ENCODE data around the gene PTPRD. TPM values are rescaled to one million over a fixed set of nuclear protein-coding genes. Genes with fewer than 3 reads are reported as not detected.

The PTPRD gene
- total RNA-seq, 1 experiment from 2014 or later: 0.02 TPM

DNA sequence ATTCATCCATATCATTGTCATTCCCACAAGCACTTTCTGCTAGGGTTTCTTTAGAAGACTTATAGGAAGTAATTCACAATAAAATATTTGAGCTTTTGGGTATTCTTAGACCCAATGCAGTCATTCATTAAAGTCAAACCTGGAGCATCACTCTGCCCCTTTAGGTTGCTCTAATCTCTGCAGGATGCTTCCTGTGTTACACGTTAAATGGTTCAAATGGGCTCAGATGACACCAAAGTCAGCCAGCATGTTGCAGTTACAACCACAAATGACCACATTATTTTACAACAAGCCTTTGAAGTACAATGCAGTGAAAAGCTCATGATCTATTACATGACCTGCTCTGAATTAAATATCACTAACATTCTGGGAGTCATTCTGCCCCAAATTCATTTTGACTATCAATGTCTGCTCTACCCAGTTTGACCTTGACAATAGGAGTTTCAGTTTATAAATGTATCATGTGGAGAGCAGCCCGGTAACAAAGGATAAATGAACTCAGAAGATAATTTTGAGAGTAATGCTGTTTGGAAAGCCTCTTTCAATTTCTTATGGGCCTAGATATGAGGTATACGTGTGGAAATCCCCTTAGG, 2144.7 kb downstream of the PTPRD start:
- Histone ChIP-seq H3K9ac (ENCODE audit: low read length) (no peak overlapping the region), H3K9me2 (ENCODE audit: insufficient read depth) (no peaks in the 10 kb centered on the region), H3K9me3 (ENCODE audit: control insufficient read depth in 1 of 2, insufficient read depth in 1 of 2, low read depth in 1 of 2, low read length in 2 of 2) (peaks cover 4 to 26% of the 10 kb centered on the region in 2 experiments; a peak in 2 of 4 replicates), H4K20me1 (ENCODE audit: insufficient read depth) (no peaks in the 10 kb centered on the region), H3K79me2 (ENCODE audit: insufficient read depth, low read length) (no peaks in the 10 kb centered on the region), H3K4me2 (ENCODE audit: low read length) (no peak overlapping the region), H3K4me3 (replicated peaks in 1 of 2; ENCODE audit: low read depth in 1 of 2, low read length in 2 of 2) (no peak overlapping the region), H3K36me3 (ENCODE audit: control insufficient read depth in 1 of 2, insufficient read depth in 2 of 2, low read length in 2 of 2) (no peaks in the 10 kb centered on the region), H3K27me3 (ENCODE audit: insufficient read depth, low read length) (no peaks in the 10 kb centered on the region), H3K4me1 (ENCODE audit: control insufficient read depth in 1 of 2, insufficient read depth in 2 of 2, low read length in 2 of 2) (no peaks in the 10 kb centered on the region), H3K27ac (ENCODE audit: low read depth, low read length) (no peak overlapping the region), H2AFZ (ENCODE audit: low read depth, low read length, poor library complexity, severe bottlenecking) (no peak overlapping the region)
- CTCF ChIA-PET: no interaction called here
- POLR2A ChIA-PET: no interaction called here
- TF ChIP-seq POLR2AphosphoS5 (IDR thresholded peaks at IDR 0.05; ENCODE audit: low read depth, low read length) (no peak), EZH2 (IDR thresholded peaks at IDR 0.05) (no peak), EZH2phosphoT487 (IDR thresholded peaks at IDR 0.05; ENCODE audit: borderline replicate concordance) (no peak), RAD21 (IDR thresholded peaks at IDR 0.05; ENCODE audit: low read depth) (no peak), JUND (IDR thresholded peaks at IDR 0.05) (no peak), EGR1 (IDR thresholded peaks at IDR 0.05; ENCODE audit: low read depth) (no peak), FOSL1 (IDR thresholded peaks at IDR 0.05; ENCODE audit: low read depth) (no peak), SP1 (IDR thresholded peaks at IDR 0.05; ENCODE audit: low read depth) (no peak), ZNF274 (IDR thresholded peaks at IDR 0.05; ENCODE audit: low read depth, low read length) (no peak)
- TF ChIP-seq, protein P1, sequence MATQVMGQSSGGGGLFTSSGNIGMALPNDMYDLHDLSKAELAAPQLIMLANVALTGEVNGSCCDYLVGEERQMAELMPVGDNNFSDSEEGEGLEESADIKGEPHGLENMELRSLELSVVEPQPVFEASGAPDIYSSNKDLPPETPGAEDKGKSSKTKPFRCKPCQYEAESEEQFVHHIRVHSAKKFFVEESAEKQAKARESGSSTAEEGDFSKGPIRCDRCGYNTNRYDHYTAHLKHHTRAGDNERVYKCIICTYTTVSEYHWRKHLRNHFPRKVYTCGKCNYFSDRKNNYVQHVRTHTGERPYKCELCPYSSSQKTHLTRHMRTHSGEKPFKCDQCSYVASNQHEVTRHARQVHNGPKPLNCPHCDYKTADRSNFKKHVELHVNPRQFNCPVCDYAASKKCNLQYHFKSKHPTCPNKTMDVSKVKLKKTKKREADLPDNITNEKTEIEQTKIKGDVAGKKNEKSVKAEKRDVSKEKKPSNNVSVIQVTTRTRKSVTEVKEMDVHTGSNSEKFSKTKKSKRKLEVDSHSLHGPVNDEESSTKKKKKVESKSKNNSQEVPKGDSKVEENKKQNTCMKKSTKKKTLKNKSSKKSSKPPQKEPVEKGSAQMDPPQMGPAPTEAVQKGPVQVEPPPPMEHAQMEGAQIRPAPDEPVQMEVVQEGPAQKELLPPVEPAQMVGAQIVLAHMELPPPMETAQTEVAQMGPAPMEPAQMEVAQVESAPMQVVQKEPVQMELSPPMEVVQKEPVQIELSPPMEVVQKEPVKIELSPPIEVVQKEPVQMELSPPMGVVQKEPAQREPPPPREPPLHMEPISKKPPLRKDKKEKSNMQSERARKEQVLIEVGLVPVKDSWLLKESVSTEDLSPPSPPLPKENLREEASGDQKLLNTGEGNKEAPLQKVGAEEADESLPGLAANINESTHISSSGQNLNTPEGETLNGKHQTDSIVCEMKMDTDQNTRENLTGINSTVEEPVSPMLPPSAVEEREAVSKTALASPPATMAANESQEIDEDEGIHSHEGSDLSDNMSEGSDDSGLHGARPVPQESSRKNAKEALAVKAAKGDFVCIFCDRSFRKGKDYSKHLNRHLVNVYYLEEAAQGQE (IDR thresholded peaks at IDR 0.05; ENCODE audit: low read depth): no peak
- TF ChIP-seq, protein P2, sequence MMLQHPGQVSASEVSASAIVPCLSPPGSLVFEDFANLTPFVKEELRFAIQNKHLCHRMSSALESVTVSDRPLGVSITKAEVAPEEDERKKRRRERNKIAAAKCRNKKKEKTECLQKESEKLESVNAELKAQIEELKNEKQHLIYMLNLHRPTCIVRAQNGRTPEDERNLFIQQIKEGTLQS (IDR thresholded peaks at IDR 0.05): no peak
- TF ChIP-seq, protein P3, sequence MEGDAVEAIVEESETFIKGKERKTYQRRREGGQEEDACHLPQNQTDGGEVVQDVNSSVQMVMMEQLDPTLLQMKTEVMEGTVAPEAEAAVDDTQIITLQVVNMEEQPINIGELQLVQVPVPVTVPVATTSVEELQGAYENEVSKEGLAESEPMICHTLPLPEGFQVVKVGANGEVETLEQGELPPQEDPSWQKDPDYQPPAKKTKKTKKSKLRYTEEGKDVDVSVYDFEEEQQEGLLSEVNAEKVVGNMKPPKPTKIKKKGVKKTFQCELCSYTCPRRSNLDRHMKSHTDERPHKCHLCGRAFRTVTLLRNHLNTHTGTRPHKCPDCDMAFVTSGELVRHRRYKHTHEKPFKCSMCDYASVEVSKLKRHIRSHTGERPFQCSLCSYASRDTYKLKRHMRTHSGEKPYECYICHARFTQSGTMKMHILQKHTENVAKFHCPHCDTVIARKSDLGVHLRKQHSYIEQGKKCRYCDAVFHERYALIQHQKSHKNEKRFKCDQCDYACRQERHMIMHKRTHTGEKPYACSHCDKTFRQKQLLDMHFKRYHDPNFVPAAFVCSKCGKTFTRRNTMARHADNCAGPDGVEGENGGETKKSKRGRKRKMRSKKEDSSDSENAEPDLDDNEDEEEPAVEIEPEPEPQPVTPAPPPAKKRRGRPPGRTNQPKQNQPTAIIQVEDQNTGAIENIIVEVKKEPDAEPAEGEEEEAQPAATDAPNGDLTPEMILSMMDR (IDR thresholded peaks at IDR 0.05 in 2 of 3, conservative IDR thresholded peaks at IDR 0.05 in 1 of 3; ENCODE audit: borderline replicate concordance in 1 of 3, insufficient read depth in 1 of 3, low read depth in 2 of 3, low read length in 2 of 3): no peak
- TF ChIP-seq, protein P4, sequence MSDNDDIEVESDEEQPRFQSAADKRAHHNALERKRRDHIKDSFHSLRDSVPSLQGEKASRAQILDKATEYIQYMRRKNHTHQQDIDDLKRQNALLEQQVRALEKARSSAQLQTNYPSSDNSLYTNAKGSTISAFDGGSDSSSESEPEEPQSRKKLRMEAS (IDR thresholded peaks at IDR 0.05): no peak
- ATAC-seq (no peak), DNase-seq (ENCODE audit: low read depth, low spot score) (no peak)
- BruUV-seq (replicated peaks): no TSS peak
- intact Hi-C loops (cut with micrococcal nuclease): no loop called here
- RAD21 ChIA-PET (ENCODE audit: low non-redundant PET in 1 of 2, low total read pairs in 2 of 2, uncharacterized antibody in 2 of 2, unreplicated experiment in 2 of 2): no interaction called here
